GM12892 (cell line): ENCODE results near the gene IL17RE.

Experiments
- POLR2A ChIP-seq: IDR thresholded peaks from 2 replicates; pipeline ENCODE4 v1.6.1; 2011; ENCODE audit warnings: low read depth, low read length, control low read depth
- TAF1 ChIP-seq: IDR thresholded peaks from 2 replicates; pipeline ENCODE4 v1.6.1; 2011; ENCODE audit warnings: low read depth, mild to moderate bottlenecking, control low read depth, low read length, borderline replicate concordance

DNA sequence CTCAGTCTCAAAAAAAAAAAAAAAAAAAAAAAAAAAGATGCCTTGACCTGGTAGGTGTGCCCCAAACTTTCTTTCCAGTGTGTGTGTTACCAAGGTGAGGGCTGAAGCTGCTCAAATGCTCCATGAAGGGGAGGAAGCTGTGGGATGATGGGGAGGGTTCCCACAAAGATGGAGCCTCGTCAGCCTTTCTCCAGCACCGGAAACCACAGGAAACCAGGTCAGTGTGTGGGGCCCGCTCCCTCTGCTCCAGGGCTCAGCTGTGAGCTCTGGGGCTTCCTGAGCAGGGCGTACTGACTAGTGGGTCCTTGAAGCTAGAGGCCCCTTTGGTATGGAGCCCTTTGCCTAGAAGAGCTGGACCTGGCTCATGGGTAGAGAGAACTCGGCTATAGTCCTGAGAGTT lies 681 bp upstream of the IL17RE start:
- TF ChIP-seq POLR2A, result no peak
- TF ChIP-seq TAF1, result no peak
